Cerebellar cortex (tissue), 1 donor: Measurements from ENCODE around the gene GSTM4.
"Not testable (repeated sequence)": the region's sequence is repeated elsewhere in the genome, so short reads cannot be mapped to it uniquely, and the experiment has no call there.

Experiments
- DNase-seq: peaks from one replicate; pipeline ENCODE4 v3.0.0-alpha.2; 2015; ENCODE audit warnings: low spot score

The GSTM4 gene

DNA sequence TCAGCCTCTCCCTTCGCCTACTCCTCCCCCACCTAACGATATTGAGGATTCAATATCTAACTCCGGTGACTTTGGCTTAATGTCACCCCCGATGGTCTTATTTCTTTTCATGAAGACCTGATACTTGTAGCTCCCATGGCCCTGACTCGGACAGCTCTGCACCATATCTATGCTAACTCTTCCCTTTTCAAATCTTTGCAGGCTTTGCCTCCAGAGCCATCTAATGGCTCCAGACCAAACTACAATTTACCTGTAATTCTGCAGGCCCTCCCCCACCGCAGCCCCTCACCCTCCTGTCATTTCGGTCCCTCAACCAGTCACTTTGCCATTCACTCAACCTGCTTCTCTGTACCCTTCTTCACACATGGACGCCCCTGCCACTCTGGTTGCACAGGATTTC, 48.3 kb downstream of the GSTM4 start:
- DNase-seq, result peak; percentile 14

DNA sequence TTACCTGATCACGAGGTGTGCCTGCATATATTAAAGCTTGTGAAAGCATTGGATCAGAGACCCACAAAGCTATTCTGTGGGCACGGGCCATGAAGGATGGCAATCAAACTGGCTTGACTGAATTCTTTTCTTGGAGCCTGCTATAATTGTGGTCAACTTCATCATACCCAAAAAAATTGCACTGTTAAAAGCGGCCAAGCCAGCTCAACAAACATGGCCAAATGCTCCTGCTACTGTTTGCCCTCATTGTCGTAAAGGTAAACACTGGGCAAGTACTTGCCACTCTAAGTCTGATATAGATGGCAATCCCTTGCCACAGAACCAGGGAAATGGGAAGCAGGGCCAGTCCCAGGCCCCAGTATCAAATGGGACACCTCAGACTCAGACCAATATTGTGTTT, 49.5 kb downstream of the GSTM4 start:
- no peak for DNase-seq

DNA sequence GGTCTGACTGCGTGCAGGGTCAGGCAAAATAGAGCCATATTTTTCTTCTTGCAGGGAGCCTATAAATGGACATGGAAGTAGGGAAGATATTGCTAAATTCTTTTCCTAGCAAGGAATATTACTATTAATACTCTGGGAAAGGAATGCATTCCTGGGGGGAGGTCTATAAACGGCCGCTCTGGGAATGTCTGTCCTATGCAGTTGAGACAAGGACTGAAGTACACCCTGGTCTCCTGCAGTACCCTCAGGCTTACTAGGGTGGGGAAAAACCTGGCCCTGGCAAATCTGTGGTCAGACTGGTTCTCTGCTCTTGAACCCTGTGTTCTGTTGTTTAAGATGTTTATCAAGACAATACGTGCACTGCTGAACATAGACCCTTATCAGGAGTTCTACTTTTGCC, 53.0 kb downstream of the GSTM4 start:
- not testable (repeated sequence) for DNase-seq

DNA sequence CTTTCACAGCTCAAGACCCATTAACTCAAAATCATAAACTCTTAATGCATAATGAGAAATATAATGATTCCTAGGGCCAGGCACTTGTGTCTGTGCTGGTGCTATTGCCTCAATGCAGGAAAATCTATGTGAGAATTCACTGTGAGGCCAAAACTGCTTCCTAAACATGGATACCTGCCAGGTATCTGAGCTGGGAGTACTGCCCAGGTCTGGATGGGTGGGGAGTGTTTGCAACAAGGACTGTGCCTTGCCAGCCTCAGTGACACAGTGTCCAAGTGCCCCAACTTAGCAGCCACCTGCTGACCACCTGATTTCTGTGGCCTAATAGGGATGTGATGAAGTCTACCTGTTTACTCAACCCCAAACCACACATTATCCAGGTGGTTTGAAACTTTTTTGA, 53.9 kb downstream of the GSTM4 start:
- peak; percentile 88 for DNase-seq
